Measurements from ENCODE around the gene RETREG1.
"Not testable (repeated sequence)": the region's sequence is repeated elsewhere in the genome, so short reads cannot be mapped to it uniquely, and the experiment has no call there.

RETREG1 gene

DNA sequence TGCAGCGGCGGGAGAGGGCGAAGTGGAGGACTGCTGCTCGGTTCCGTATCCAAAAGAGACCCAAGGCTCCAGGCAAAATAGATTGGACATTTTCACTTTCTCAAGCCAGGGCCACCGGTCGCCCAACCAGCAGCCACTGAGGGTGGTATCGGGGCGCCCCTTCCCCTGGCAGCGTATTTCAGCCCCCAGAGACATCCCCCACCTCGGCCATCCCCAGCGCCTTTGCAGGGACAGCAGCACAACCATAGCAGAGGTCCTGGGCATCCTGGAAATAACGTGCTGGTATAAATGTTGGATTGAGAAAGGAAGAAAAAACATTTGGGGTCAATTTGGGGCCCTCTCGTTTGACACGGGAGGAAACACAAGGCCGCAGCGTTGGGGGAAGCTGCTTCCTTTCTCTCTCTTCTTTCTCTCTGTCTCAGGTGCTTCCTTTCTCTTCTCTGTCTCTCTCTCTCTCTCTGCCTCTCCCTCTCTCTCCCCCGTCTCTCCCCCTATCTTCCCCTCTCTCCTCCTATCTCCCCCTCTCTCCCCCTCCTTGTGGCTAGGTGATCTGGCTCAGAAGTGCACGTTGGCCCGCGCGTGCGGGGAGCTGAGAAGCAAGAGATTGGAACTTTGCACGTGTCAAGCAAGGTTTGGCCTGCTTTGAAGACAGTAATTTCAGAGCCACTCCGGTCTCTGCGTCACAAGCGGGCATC is 624 bp upstream of the RETREG1 start:
- Histone ChIP-seq H3K4me3 (ENCODE audit: low read length, poor library complexity, severe bottlenecking) (peak overlapping the region; percentile 81), H3K36me3 (ENCODE audit: insufficient read depth, low read length) (no peaks in the 10 kb centered on the region), H3K27me3 (ENCODE audit: insufficient read depth, low read length, poor library complexity, severe bottlenecking) (peaks cover 12% of the 10 kb centered on the region), H3K4me1 (ENCODE audit: insufficient read depth, low read length, poor library complexity, severe bottlenecking) (peaks cover 26% of the 10 kb centered on the region), H2AFZ (ENCODE audit: low read length) (peak overlapping the region; percentile 94), H3K79me2 (ENCODE audit: insufficient read depth, low read length) (peaks cover 17% of the 10 kb centered on the region), H3K9me3 (ENCODE audit: insufficient read depth, low read depth, low read length) (no peaks in the 10 kb centered on the region), H4K20me1 (ENCODE audit: insufficient read depth, low read length, poor library complexity, severe bottlenecking) (peaks cover 4% of the 10 kb centered on the region), H3K9ac (ENCODE audit: low read depth, low read length, poor library complexity, severe bottlenecking) (peak overlapping the region; percentile 76), H3F3A (ENCODE audit: low read depth) (no peaks in the 10 kb centered on the region), H3K4me2 (ENCODE audit: low read depth, low read length, poor library complexity, severe bottlenecking) (peak overlapping the region; percentile 95), H3K9me2 (replicated peaks; ENCODE audit: low read depth, low read length) (no peaks in the 10 kb centered on the region)
- no peak for TF ChIP-seq EZH2phosphoT487 (IDR thresholded peaks at IDR 0.05; ENCODE audit: borderline replicate concordance)
- TF ChIP-seq, protein P1, sequence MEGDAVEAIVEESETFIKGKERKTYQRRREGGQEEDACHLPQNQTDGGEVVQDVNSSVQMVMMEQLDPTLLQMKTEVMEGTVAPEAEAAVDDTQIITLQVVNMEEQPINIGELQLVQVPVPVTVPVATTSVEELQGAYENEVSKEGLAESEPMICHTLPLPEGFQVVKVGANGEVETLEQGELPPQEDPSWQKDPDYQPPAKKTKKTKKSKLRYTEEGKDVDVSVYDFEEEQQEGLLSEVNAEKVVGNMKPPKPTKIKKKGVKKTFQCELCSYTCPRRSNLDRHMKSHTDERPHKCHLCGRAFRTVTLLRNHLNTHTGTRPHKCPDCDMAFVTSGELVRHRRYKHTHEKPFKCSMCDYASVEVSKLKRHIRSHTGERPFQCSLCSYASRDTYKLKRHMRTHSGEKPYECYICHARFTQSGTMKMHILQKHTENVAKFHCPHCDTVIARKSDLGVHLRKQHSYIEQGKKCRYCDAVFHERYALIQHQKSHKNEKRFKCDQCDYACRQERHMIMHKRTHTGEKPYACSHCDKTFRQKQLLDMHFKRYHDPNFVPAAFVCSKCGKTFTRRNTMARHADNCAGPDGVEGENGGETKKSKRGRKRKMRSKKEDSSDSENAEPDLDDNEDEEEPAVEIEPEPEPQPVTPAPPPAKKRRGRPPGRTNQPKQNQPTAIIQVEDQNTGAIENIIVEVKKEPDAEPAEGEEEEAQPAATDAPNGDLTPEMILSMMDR (conservative IDR thresholded peaks at IDR 0.05; ENCODE audit: low read length), result no peak

DNA sequence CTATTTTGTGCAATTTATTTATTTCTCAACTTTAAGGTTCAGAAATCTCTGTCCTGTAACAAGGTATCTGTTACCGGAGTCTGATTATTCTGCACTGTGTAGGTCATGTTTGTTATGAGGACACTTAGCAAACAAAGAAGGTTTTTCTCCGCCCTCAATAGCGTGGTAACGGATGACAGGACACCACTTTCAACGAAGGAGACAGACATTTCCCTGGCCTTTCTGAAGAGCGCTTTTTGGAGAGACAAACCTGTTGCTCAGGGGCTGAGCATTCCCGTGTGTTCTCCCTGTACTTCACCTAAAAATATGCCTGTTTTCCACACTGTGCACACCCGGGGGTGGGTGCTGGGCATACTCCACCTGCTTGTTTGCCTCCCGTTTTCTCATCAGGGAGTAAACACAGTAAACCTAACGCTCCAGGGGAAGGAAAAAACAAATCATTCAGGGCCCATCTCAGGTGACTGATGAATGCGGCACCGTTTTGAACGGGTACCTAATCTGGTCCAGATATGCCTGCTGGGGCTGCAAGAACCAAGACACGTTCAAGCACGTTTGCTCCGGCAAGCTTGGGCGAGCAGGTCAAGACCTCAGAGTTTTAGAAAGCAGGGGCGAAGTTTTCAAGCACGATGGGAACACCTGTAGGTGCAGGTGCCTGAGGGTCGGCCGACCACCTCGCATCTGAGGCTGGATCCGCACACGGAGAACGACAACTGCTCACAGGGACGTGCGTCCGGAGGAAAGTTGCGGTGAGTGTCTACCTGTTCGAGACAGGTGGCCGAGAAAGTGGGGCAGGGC is 859 bp downstream of the RETREG1 start:
- Histone ChIP-seq H4K20me1 (ENCODE audit: insufficient read depth, low read length, poor library complexity, severe bottlenecking) (peaks cover 4% of the 10 kb centered on the region), H3K9me2 (replicated peaks; ENCODE audit: low read depth, low read length) (no peaks in the 10 kb centered on the region), H3K4me3 (ENCODE audit: low read length, poor library complexity, severe bottlenecking) (peak overlapping the region; percentile 81), H3K27me3 (ENCODE audit: insufficient read depth, low read length, poor library complexity, severe bottlenecking) (peaks cover 12% of the 10 kb centered on the region), H3K36me3 (ENCODE audit: insufficient read depth, low read length) (no peaks in the 10 kb centered on the region), H3K9me3 (ENCODE audit: insufficient read depth, low read depth, low read length) (no peaks in the 10 kb centered on the region), H3F3A (ENCODE audit: low read depth) (no peaks in the 10 kb centered on the region), H2AFZ (ENCODE audit: low read length) (peak overlapping the region; percentile 72; the same call in 1 of the 2 replicates), H3K79me2 (ENCODE audit: insufficient read depth, low read length) (peaks cover 17% of the 10 kb centered on the region), H3K4me1 (ENCODE audit: insufficient read depth, low read length, poor library complexity, severe bottlenecking) (peaks cover 26% of the 10 kb centered on the region), H3K4me2 (ENCODE audit: low read depth, low read length, poor library complexity, severe bottlenecking) (peak overlapping the region; percentile 95), H3K9ac (ENCODE audit: low read depth, low read length, poor library complexity, severe bottlenecking) (peak overlapping the region; percentile 72)
- TF ChIP-seq EZH2phosphoT487 (IDR thresholded peaks at IDR 0.05; ENCODE audit: borderline replicate concordance), result no peak
- TF ChIP-seq, protein P1 (conservative IDR thresholded peaks at IDR 0.05; ENCODE audit: low read length), result no peak

DNA sequence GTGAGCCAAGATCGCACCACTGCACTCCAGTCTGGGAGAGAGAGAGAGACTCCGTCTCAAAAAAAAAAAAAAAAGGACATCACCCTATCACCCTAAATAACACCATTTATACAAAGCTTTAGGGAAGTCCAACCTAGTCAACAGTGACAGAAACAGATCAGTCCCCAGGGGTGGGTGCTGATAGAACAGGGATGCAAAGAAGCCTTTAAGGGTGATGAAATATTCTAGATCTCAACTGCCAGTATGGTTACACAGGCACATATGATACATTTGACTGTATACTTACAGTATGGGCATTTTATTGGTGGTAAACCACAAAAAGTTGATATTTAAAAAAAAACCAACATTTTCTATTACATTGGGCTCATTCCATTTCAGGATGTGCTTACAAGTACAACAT is 4.8 kb downstream of the RETREG1 start:
- Histone ChIP-seq H2AFZ (ENCODE audit: low read length) (no peak overlapping the region), H3K79me2 (ENCODE audit: insufficient read depth, low read length) (peaks cover 17% of the 10 kb centered on the region), H3K9me3 (ENCODE audit: insufficient read depth, low read depth, low read length) (no peaks in the 10 kb centered on the region), H3K9ac (ENCODE audit: low read depth, low read length, poor library complexity, severe bottlenecking) (no peak overlapping the region), H3K36me3 (ENCODE audit: insufficient read depth, low read length) (no peaks in the 10 kb centered on the region), H3F3A (ENCODE audit: low read depth) (no peaks in the 10 kb centered on the region), H3K4me2 (ENCODE audit: low read depth, low read length, poor library complexity, severe bottlenecking) (no peak overlapping the region), H4K20me1 (ENCODE audit: insufficient read depth, low read length, poor library complexity, severe bottlenecking) (peaks cover 4% of the 10 kb centered on the region), H3K27me3 (ENCODE audit: insufficient read depth, low read length, poor library complexity, severe bottlenecking) (peaks cover 12% of the 10 kb centered on the region), H3K4me1 (ENCODE audit: insufficient read depth, low read length, poor library complexity, severe bottlenecking) (peaks cover 11% of the 10 kb centered on the region), H3K4me3 (ENCODE audit: low read length, poor library complexity, severe bottlenecking) (no peak overlapping the region), H3K9me2 (replicated peaks; ENCODE audit: low read depth, low read length) (no peaks in the 10 kb centered on the region)
- TF ChIP-seq, protein P1 (conservative IDR thresholded peaks at IDR 0.05; ENCODE audit: low read length), result no peak
- TF ChIP-seq EZH2phosphoT487 (IDR thresholded peaks at IDR 0.05; ENCODE audit: borderline replicate concordance), result no peak

DNA sequence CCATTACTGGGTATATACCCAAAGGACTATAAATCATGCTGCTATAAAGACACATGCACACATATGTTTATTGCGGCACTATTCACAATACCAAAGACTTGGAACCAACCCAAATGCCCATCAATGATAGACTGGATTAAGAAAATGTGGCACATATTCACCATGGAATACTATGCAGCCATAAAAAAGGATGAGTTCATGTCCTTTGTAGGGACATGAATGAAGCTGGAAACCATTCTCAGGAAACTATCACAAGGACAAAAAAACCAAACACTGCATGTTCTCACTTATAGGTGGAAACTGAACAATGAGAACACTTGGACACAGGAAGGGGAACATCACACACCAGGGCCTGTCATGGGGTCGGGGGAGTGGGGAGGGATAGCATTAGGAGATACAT is 5.9 kb downstream of the RETREG1 start:
- not testable (repeated sequence) for H3K4me2 ChIP-seq (ENCODE audit: low read depth, low read length, poor library complexity, severe bottlenecking); H2AFZ ChIP-seq (ENCODE audit: low read length); H3F3A ChIP-seq (ENCODE audit: low read depth); H3K9me3 ChIP-seq (ENCODE audit: insufficient read depth, low read depth, low read length); H3K4me3 ChIP-seq (ENCODE audit: low read length, poor library complexity, severe bottlenecking); H3K4me1 ChIP-seq (ENCODE audit: insufficient read depth, low read length, poor library complexity, severe bottlenecking); H3K36me3 ChIP-seq (ENCODE audit: insufficient read depth, low read length); H4K20me1 ChIP-seq (ENCODE audit: insufficient read depth, low read length, poor library complexity, severe bottlenecking); H3K9ac ChIP-seq (ENCODE audit: low read depth, low read length, poor library complexity, severe bottlenecking); H3K27me3 ChIP-seq (ENCODE audit: insufficient read depth, low read length, poor library complexity, severe bottlenecking); H3K9me2 ChIP-seq (replicated peaks; ENCODE audit: low read depth, low read length)
- peaks cover 11% of the 10 kb centered on the region for H3K79me2 ChIP-seq (ENCODE audit: insufficient read depth, low read length)
